Neutrophil (primary cell): Measurements from ENCODE around the gene KDM2B.

Experiments
- H3K27ac ChIP-seq: fragments of 200-600 bp; sonication (generic); 2 replicates; pipeline ENCODE4 v1.5.1; 2016; ENCODE audit warnings: mild to moderate bottlenecking, moderate library complexity
- H3K27me3 ChIP-seq: fragments of 200-600 bp; sonication (generic); 2 replicates; pipeline ENCODE4 v1.6.0; 2016; ENCODE audit warnings: mild to moderate bottlenecking
- H3K36me3 ChIP-seq: fragments of 200-600 bp; sonication (generic); 2 replicates; pipeline ENCODE4 v1.5.1; 2017
- H3K4me1 ChIP-seq, 2 experiments: fragments of 200-600 bp in 1 of 2; sonication (generic) in 1 of 2; 1 replicate in 1 of 2; 2 replicates in 1 of 2; pipeline versions ENCODE4 v1.5.1 to v1.6.1; 2013 to 2016; ENCODE audit warnings: low read depth in 1 of 2, low read length in 1 of 2, mild to moderate bottlenecking in 1 of 2, moderate library complexity in 1 of 2; ENCODE audit not compliant: control insufficient read depth in 1 of 2, insufficient read depth in 1 of 2
- H3K4me3 ChIP-seq, 2 experiments: fragments of 200-600 bp in 1 of 2; sonication (generic) in 1 of 2; 1 replicate in 1 of 2; 2 replicates in 1 of 2; pipeline ENCODE4 v1.5.1; 2013 to 2016; ENCODE audit warnings: low read depth in 1 of 2, low read length in 1 of 2, mild to moderate bottlenecking in 1 of 2, moderate library complexity in 1 of 2
- H3K9me3 ChIP-seq: fragments of 200-600 bp; sonication (generic); 2 replicates; pipeline ENCODE4 v1.5.1; 2016
- TF ChIP-seq, protein P1 (sequence below): fragments of 200-600 bp; sonication (generic); IDR thresholded peaks from 2 replicates; pipeline ENCODE4 v1.5.1; 2016; ENCODE audit warnings: antibody characterized with exemption

KDM2B gene

DNA sequence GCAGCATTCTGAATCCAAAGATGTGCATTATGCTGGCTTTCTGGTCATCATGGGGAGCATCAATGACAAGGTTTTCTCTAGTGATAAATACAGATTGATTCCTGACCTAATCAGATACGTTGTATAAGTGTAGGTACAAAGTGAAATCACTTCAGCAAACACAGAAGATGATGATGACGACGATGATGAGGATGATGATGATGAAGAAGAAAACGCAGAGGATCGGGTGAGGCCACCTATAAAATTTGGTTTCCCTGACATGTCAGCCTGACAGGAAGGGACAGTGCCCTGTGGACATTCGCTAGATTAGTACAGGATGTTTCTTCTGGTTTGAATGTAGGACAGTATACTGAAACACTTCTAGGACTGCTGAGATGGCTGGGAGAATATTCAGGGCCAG is 160.7 kb downstream of the KDM2B start:
- no peak overlapping the region for H3K27ac ChIP-seq

DNA sequence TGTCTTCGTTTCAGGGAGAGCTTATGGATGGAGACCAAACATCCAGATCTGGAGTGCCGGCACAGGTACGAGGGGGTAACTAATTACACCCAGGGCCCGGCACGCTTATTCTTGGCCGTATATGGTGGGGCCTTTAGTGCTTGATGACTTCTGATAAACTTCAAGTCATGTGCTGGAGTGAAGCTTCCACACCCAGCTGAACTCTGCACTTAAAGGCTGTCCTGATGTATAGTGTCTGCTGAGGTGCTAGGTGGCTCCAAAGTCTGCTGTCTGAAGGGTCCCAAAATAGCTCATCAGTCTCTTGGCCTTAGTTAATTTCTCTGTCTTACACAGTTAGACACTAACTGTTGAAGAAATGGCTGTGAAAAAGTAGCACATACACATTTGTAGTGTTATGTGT is 163.0 kb downstream of the KDM2B start:
- Histone ChIP-seq H3K9me3 (no peaks in the 10 kb centered on the region), H3K36me3 (peaks cover 69% of the 10 kb centered on the region), H3K27ac (no peak overlapping the region), H3K4me1 (no peaks in the 10 kb centered on the region), H3K4me3 (no peak overlapping the region), H3K27me3 (no peaks in the 10 kb centered on the region)
- TF ChIP-seq, protein P1, sequence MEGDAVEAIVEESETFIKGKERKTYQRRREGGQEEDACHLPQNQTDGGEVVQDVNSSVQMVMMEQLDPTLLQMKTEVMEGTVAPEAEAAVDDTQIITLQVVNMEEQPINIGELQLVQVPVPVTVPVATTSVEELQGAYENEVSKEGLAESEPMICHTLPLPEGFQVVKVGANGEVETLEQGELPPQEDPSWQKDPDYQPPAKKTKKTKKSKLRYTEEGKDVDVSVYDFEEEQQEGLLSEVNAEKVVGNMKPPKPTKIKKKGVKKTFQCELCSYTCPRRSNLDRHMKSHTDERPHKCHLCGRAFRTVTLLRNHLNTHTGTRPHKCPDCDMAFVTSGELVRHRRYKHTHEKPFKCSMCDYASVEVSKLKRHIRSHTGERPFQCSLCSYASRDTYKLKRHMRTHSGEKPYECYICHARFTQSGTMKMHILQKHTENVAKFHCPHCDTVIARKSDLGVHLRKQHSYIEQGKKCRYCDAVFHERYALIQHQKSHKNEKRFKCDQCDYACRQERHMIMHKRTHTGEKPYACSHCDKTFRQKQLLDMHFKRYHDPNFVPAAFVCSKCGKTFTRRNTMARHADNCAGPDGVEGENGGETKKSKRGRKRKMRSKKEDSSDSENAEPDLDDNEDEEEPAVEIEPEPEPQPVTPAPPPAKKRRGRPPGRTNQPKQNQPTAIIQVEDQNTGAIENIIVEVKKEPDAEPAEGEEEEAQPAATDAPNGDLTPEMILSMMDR, result no peak

More for the DNA sequence above, 160.7 kb downstream of the KDM2B start:
- H3K36me3 ChIP-seq, result peaks cover 79% of the 10 kb centered on the region
- no peak overlapping the region for H3K4me3 ChIP-seq
- H3K27me3 ChIP-seq, result no peaks in the 10 kb centered on the region
- TF ChIP-seq, protein P1, result no peak
- peaks cover 7 to 8% of the 10 kb centered on the region in 2 experiments for H3K4me1 ChIP-seq
- no peaks in the 10 kb centered on the region for H3K9me3 ChIP-seq

DNA sequence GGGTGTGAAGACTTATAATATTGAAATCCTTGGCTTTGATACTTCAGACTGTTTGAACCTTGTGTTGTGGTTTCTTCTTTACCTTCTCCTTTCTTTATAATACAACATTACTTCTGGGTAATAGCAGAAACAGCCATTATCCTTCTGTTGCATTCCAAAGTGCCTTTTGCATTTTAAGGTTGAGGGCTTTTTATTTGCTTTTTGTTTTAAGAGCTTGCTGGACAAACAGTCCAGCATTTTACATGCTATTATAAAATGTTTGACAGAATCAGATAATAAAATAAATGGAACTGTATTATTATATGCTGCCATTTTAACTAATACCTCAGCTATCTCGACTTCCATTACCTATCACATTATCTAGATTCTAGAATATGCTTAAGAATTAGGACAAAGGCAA is 166.9 kb downstream of the KDM2B start:
- no peaks in the 10 kb centered on the region for H3K9me3 ChIP-seq
- H3K36me3 ChIP-seq, result peaks cover 38% of the 10 kb centered on the region

DNA sequence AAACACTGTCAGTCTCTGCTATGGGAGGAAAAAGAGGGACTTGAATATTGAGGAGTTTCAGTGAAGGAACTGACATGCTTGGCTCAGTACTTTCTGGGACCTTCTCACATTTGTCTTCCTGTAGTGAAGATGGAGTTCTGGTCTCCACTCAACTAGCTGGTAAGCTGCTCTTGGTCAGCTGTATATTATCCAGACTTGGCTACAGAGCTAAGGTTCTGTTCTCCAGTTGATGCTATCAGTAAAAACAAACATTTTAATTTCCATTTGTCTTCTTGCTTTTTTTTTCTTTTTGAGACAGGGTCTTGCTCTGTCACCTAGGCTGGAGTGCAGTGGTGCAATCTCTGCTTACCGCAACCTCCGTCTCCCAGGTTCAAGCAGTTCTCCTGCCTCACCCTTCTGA is 175.6 kb downstream of the KDM2B start:
- TF ChIP-seq, protein P1, result no peak
- no peaks in the 10 kb centered on the region for H3K27me3 ChIP-seq
- peaks cover 24 to 26% of the 10 kb centered on the region in 2 experiments for H3K4me1 ChIP-seq
- H3K9me3 ChIP-seq, result no peaks in the 10 kb centered on the region
- H3K4me3 ChIP-seq, result no peak overlapping the region
- H3K36me3 ChIP-seq, result peaks cover 40% of the 10 kb centered on the region
- H3K27ac ChIP-seq, result peak overlapping the region; percentile 30

More for the DNA sequence above, 166.9 kb downstream of the KDM2B start:
- H3K27ac ChIP-seq, result no peak overlapping the region
- H3K4me3 ChIP-seq, result no peak overlapping the region
- H3K4me1 ChIP-seq, result no peaks in the 10 kb centered on the region
- H3K27me3 ChIP-seq, result no peaks in the 10 kb centered on the region
- TF ChIP-seq, protein P1, result no peak

DNA sequence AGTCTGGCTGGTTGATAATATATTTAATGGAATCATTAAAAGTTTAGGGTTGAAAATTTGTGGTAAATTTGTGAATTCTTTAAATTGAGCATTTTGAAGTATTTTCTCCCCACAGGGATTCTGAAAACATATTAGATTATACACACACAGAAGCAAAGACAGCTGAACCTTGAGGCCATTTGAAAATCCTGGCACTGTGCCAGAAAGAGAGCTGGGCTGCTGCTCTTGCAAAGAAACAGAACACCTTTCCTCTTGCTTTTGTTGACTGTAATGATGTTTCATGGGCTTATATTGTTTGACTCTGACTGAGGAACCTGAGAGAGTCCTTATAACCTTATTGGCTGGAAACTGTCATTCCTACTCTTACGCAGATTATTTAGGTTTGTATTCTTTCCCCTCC is 176.1 kb downstream of the KDM2B start:
- Histone ChIP-seq H3K4me3 (no peak overlapping the region), H3K36me3 (peaks cover 40% of the 10 kb centered on the region)
- TF ChIP-seq, protein P1, result no peak

DNA sequence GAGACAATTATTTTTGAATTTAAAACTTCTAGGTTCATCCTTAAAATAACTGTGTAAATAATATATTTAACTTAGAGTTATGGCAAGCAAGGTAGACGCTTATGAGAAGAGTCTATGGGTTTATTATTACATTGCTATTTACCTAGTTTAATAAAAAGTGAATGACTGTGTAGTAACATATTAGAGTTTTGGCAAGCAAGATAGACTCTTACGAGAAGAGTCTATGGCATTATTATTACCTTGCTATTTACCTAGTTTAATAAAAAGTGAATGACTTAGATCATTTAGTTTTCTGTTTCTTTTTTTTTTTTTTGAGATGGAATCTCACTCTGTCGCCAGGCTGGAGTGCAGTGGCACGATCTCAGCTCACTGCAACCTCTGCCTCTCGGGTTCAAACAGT is 177.1 kb downstream of the KDM2B start:
- Histone ChIP-seq H3K4me3 (no peak overlapping the region), H3K27me3 (no peaks in the 10 kb centered on the region), H3K27ac (no peak overlapping the region), H3K9me3 (no peaks in the 10 kb centered on the region), H3K36me3 (peaks cover 35% of the 10 kb centered on the region), H3K4me1 (peaks cover 33 to 35% of the 10 kb centered on the region in 2 experiments)
- TF ChIP-seq, protein P1, result no peak

More for the DNA sequence above, 176.1 kb downstream of the KDM2B start:
- H3K27ac ChIP-seq, result peak overlapping the region; percentile 30
- peaks cover 24 to 26% of the 10 kb centered on the region in 2 experiments for H3K4me1 ChIP-seq
- no peaks in the 10 kb centered on the region for H3K27me3 ChIP-seq
- no peaks in the 10 kb centered on the region for H3K9me3 ChIP-seq
